GM12873 (cell line): Measurements from ENCODE around the gene SELENOP.

Source experiments
- TF ChIP-seq, protein P1 (sequence below): IDR thresholded peaks from 2 replicates; pipeline ENCODE4 v1.5.1; 2012; ENCODE audit warnings: low read depth, mild to moderate bottlenecking, moderate library complexity, low read length, control low read depth; ENCODE audit not compliant: insufficient read depth; ENCODE audit errors: missing control alignments

Gene SELENOP

DNA sequence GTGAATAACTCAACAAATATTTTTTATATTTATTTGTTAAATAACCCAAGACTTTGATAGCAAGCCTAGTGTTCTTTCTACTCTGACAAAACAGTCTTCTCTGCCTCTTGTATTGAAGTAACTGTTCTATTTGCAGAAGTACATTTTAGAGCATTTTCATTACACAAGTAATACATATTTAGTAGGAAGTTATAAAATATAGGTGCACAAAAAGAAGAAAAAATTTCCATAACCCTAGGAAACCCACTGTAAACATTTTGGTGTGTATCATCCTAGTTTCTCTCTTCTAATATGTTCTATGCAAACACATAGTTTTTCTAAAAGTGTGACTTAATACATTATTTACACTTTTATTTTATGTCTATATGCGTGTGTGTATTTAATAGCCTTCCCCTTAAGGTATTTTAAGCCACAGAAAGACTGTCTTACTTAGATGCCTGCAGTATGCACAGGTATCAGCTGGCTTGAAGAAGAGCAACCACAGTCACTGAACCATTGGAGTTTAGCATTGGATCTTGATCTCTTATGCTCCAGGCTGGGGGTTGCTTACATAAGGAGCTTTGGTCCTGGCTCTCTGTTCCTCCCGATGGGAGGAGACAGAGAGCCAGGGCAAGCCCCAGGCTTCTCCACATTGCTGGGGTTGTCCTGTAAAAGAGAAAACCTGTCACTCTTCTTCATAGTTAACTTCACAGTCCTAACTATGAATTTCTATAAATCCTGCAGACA, 3.8 kb downstream of the SELENOP start:
- TF ChIP-seq, protein P1, sequence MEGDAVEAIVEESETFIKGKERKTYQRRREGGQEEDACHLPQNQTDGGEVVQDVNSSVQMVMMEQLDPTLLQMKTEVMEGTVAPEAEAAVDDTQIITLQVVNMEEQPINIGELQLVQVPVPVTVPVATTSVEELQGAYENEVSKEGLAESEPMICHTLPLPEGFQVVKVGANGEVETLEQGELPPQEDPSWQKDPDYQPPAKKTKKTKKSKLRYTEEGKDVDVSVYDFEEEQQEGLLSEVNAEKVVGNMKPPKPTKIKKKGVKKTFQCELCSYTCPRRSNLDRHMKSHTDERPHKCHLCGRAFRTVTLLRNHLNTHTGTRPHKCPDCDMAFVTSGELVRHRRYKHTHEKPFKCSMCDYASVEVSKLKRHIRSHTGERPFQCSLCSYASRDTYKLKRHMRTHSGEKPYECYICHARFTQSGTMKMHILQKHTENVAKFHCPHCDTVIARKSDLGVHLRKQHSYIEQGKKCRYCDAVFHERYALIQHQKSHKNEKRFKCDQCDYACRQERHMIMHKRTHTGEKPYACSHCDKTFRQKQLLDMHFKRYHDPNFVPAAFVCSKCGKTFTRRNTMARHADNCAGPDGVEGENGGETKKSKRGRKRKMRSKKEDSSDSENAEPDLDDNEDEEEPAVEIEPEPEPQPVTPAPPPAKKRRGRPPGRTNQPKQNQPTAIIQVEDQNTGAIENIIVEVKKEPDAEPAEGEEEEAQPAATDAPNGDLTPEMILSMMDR: no peak

DNA sequence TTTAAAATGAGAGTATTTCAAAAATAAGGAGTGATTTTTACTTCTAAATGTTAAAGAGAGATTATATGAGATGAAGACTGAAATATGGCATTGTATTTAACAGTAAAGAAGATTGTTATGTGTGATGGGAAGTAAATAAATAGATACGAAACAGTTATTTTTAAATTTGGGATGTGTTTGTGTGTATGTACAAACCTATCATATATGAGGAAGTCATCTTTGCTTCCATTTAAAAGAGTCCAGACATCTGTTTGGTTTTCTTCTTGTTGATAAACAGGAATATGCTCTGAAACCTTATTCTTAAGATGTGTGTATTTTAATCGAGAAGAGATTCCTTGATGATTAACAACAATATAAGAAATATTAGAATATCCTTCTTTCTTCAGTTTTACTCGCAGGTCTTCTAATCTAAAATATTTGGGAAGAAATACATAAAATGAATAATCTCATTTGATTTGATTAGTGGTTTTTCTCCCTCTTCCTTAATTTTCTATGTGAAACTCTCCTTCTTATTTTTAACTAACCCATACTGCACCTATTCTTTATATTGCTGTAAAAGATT, 4.9 kb downstream of the SELENOP start:
- TF ChIP-seq, protein P1: no peak

DNA sequence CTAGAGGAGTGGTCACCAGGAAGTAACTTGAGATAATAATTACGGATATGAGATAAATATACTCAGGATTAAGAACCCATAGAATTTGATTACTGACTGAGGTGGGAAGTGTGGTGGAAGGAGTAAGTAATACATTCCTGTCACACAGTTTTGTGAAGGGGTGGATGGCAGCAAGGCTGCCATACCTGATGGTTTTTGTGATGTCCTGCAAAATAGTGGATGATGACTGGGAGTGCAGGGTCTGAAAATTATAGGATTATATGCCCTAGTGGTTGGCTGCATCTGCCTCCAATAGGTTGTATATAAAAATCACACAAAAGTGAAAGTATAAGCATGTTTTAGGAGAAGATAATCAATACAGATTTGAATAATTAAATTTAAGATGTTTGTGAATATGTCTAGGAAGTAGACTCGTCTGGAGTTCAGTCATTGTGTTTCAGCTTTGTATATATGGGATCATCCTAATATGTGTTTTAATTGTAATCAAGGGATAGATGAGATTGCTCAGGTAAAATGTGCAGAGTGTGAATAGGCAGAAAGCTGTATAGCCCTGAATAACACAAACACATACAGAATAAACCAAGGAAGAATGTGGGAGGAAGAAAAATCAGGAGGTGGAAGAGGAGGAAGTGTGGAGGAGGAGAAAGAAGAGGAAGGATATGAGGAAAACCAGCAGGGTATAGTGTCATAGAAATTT, 5.5 kb downstream of the SELENOP start:
- TF ChIP-seq, protein P1: no peak

- TF ChIP-seq, protein P1: no peak
Measured at GRCh38 chr5:42804717-42805339, 6.9 kb downstream of the SELENOP start.

- TF ChIP-seq, protein P1: no peak
Measured at GRCh38 chr5:42801516-42802166, 10.1 kb downstream of the SELENOP start.

DNA sequence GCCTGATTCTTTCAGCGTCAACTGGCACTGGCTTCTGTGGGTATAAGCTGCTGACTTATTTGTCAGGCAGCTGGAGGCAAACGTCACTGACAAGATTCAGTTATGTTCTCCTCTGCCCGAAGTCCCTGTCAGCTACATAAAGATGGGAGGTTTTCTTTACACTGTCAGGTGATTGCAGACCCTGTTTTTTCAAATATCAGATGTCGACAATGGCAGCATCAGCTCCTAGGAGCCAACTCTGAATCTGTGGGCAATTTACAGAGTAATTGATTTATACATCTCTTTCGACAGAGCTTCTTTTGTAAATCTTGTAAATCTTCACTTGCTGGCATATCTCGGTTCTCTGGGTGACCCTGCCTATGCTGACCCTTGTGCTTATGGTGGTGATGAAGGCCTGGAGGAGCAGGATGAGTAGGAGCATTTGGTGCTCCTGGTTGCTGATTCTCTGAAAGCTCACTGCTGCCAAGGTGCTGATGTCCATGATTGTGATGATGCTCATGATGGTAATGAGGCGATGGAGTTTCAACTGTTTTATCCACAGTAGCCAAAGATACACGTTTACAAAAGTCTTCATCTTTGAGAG, 10.9 kb downstream of the SELENOP start:
- TF ChIP-seq, protein P1: no peak
